Mesothelial cell of epicardium (in vitro differentiated cells): ENCODE data around the gene ITGA2B. TPM values are rescaled to one million over a fixed set of nuclear protein-coding genes. Genes with fewer than 3 reads are reported as not detected.

Experiments used
- DNase-seq, 2 experiments: peaks; one replicate each; pipeline ENCODE4 v3.0.0; 2021; ENCODE audit warnings: low spot score in 2 of 2; ENCODE audit not compliant: unreplicated experiment in 2 of 2
- H3K27ac Mint-ChIP-seq: 2 replicates; pipeline ENCODE4 v1.8.0; 2021; ENCODE audit warnings: mixed read lengths
- H3K27me3 Mint-ChIP-seq: 2 replicates; pipeline ENCODE4 v1.8.0; 2021; ENCODE audit warnings: low read depth, mixed read lengths
- H3K36me3 Mint-ChIP-seq: 2 replicates; pipeline ENCODE4 v1.8.0; 2021; ENCODE audit warnings: mixed read lengths
- H3K4me1 Mint-ChIP-seq: 2 replicates; pipeline ENCODE4 v1.8.0; 2021; ENCODE audit warnings: mixed read lengths
- H3K4me3 Mint-ChIP-seq: 2 replicates; pipeline ENCODE4 v1.8.0; 2021; ENCODE audit warnings: mild to moderate bottlenecking, moderate library complexity, mixed read lengths
- H3K9me3 Mint-ChIP-seq: 2 replicates; pipeline ENCODE4 v1.8.0; 2021; ENCODE audit warnings: mixed read lengths
- total RNA-seq: library from RNA; stranded (reverse); gene quantifications from 3 replicates; pipeline ENCODE4 v1.2.1, GENCODE V29; 2021
- TF ChIP-seq, protein P1 (sequence below): fragments of 200-600 bp; sonication (generic); IDR thresholded peaks from one replicate; pipeline ENCODE4 v1.5.0; 2021; ENCODE audit warnings: antibody characterized with exemption; ENCODE audit not compliant: unreplicated experiment

ITGA2B gene
- total RNA-seq, 1 donor from 2014 or later, result 15.9 TPM

DNA sequence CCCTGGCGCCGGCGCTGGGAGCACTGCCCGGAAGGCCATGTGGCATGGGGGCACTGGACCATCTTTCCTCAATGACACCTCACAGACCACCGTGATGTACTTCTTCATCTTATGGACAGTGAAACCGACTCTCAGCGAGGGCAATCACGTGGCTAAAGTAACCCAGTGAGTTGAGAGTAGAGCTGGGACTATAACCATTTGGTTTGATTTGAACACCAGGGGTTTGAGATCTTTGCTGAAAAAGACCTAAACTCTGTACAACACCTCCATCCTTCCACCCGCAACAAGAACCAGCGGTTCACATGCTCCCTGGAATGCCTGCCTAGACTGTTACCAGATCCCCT is 3.3 kb downstream of the ITGA2B start:
- H3K9me3 Mint-ChIP-seq, result no peaks in the 10 kb centered on the region
- no peaks in the 10 kb centered on the region for H3K36me3 Mint-ChIP-seq
- peaks cover 35% of the 10 kb centered on the region for H3K27me3 Mint-ChIP-seq
- no peak for DNase-seq
- TF ChIP-seq, protein P1, sequence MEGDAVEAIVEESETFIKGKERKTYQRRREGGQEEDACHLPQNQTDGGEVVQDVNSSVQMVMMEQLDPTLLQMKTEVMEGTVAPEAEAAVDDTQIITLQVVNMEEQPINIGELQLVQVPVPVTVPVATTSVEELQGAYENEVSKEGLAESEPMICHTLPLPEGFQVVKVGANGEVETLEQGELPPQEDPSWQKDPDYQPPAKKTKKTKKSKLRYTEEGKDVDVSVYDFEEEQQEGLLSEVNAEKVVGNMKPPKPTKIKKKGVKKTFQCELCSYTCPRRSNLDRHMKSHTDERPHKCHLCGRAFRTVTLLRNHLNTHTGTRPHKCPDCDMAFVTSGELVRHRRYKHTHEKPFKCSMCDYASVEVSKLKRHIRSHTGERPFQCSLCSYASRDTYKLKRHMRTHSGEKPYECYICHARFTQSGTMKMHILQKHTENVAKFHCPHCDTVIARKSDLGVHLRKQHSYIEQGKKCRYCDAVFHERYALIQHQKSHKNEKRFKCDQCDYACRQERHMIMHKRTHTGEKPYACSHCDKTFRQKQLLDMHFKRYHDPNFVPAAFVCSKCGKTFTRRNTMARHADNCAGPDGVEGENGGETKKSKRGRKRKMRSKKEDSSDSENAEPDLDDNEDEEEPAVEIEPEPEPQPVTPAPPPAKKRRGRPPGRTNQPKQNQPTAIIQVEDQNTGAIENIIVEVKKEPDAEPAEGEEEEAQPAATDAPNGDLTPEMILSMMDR, result no peak
- peak overlapping the region; percentile 69 for H3K4me3 Mint-ChIP-seq
- H3K27ac Mint-ChIP-seq, result no peak overlapping the region
- H3K4me1 Mint-ChIP-seq, result peaks cover 13% of the 10 kb centered on the region

DNA sequence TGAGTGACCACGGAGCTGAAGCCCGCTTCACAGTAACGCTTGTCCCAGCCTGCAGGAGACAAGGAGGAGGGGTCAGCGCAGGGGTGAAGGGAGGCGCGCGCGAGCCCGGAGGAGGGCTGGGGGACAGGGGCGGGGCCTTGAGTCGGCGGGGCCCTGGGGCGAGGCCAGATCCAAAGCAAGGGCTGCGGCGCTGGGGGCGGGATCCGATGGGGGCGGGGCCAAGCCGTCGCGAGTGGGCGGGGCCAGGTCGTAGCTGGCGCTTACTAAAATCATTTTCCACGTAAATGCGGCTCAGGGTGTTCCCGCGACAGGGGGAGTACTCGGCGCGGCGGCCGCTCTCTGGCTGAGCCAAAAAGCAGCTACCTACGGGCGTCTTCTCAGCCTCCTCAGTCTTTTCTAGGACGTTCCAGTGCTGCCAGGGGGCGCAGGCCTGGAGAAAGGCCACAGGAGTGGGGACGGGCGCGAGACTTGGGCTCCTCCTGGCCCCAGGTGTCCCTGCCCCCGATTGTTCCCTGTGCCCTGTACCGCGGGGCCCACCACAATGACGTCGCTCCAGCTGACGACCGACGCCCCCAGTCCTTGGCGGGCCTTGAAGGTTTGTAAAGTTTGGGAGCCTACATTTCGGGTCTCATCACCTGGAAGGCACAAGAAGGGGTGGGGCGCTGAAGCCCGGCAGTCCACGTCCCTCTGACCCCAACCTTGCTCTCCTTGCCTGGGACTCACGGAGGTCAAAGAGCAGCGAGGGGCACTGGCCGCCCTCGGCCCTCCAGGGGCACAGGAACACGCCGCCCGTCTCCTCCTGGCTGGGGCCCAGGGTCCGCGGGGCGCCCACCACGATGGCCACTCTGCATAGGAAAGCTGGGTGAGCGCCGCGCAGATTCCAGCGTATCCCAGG is 3.9 kb downstream of the ITGA2B start:
- H3K27me3 Mint-ChIP-seq, result peaks cover 35% of the 10 kb centered on the region
- H3K36me3 Mint-ChIP-seq, result no peaks in the 10 kb centered on the region
- TF ChIP-seq, protein P1, result no peak
- H3K4me3 Mint-ChIP-seq, result peak overlapping the region; percentile 69
- peak; percentile 81 to 82 for DNase-seq
- no peak overlapping the region for H3K27ac Mint-ChIP-seq
- no peaks in the 10 kb centered on the region for H3K9me3 Mint-ChIP-seq
- peaks cover 13% of the 10 kb centered on the region for H3K4me1 Mint-ChIP-seq

DNA sequence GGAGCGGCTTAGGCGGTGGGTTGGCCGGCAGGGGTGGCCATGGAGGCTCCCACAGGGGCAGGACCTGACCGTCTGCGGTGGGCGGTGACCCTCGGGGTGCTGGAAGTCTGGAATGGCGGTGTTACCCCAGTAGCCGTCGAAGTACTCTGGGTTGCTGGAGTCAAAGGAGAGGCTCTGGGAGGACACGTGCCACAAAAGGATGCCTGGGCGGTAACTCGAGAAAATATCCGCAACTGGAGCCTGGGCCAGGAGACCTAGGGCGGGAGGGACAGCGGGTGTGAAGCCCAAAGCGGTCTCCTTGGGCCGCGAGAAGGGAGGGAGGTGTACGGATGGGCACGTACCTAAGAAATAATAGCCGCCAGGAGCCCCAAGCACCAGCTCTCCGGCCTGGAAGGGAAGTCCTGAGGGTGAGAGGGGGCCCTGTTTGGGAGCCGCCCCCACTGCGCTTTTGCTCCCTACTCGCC is 4.6 kb downstream of the ITGA2B start:
- peak overlapping the region; percentile 69 for H3K4me3 Mint-ChIP-seq
- peaks cover 13% of the 10 kb centered on the region for H3K4me1 Mint-ChIP-seq
- TF ChIP-seq, protein P1, result no peak
- no peak for DNase-seq
- H3K27ac Mint-ChIP-seq, result no peak overlapping the region
- peaks cover 35% of the 10 kb centered on the region for H3K27me3 Mint-ChIP-seq
- H3K36me3 Mint-ChIP-seq, result no peaks in the 10 kb centered on the region
- H3K9me3 Mint-ChIP-seq, result no peaks in the 10 kb centered on the region

DNA sequence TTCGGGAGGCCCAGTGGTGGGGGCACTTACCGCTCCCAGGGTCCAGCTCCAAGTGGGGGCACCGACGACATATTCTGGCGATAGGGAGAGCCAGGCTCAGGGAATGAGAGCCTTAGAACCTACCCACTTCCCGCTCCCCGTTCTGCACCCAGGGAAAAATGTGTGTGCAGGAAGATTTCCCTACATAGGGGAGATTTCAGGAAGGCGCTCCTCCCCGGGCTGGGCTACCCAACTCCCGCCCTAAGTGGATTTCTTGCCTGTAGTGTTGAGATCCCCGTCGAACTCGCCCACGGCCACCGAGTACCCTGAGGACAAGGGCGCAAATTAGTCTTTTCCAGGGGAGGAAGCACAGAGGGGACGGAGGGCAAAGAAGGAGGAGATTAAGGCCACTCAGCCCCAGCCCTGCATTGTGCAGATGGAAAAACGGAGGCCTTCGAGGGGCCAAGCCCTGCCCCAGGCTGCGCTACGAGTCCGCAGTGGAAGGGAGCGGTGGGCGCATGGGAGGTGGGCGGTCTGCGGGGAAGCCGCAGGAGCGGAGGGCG is 5.1 kb downstream of the ITGA2B start:
- Mint-ChIP-seq H3K4me3 (peak overlapping the region; percentile 69), H3K36me3 (no peaks in the 10 kb centered on the region), H3K27ac (no peak overlapping the region), H3K9me3 (no peaks in the 10 kb centered on the region), H3K27me3 (peaks cover 35% of the 10 kb centered on the region), H3K4me1 (peaks cover 13% of the 10 kb centered on the region)
- no peak for DNase-seq
- TF ChIP-seq, protein P1, result no peak

DNA sequence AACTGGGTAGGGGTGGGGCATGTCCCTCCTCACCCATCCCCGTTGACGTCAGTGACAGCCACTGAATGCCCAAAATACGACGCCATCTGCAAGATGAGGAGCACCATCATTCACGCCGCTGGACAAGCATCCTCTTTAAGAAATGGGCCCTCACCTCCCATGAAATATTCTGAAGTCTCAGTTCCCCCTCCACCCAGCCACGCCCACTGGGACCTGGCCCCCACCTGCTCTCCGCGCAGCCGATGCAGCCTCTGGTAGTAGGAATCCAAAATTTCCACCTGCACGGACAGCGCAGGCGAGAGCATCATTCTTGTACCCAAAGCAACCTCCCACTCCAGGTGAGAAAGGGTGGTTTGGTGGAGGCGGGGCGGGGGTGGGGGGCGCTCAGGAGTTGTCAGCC is 5.6 kb downstream of the ITGA2B start:
- no peaks in the 10 kb centered on the region for H3K36me3 Mint-ChIP-seq
- no peak overlapping the region for H3K4me3 Mint-ChIP-seq
- TF ChIP-seq, protein P1, result no peak
- H3K27ac Mint-ChIP-seq, result no peak overlapping the region
- peaks cover 13% of the 10 kb centered on the region for H3K4me1 Mint-ChIP-seq
- DNase-seq, result no peak
- peaks cover 35% of the 10 kb centered on the region for H3K27me3 Mint-ChIP-seq
- H3K9me3 Mint-ChIP-seq, result no peaks in the 10 kb centered on the region
